GM12891 (cell line): ENCODE results near the gene DCST2.

Experiments used
- POLR2A ChIP-seq: IDR thresholded peaks from 2 replicates; pipeline ENCODE4 v1.6.1; 2011; ENCODE audit warnings: low read depth, low read length, control low read depth
- POLR2AphosphoS5 ChIP-seq: IDR thresholded peaks from 2 replicates; pipeline ENCODE4 v1.6.1; 2011; ENCODE audit warnings: low read depth, low read length, control low read depth
- TAF1 ChIP-seq: IDR thresholded peaks from 2 replicates; pipeline ENCODE4 v1.6.1; 2011; ENCODE audit warnings: low read depth, low read length, control low read depth

DNA sequence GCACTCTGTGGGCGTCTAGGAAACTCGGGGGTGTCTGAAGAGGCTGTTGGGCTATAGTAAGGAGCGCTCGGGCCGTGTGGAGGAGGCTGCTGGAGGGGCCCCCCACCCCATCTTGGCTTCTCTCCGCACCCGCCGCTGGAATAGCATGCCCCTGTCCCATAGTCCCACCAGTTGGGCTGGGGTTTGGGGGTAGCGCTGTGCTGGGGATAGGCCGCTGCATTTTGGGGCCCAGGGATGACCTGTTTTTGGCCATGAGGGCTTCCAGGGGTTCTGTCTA is 45.6 kb upstream of the DCST2 start:
- TF ChIP-seq POLR2A (no peak), POLR2AphosphoS5 (no peak), TAF1 (no peak)
